Upper lobe of left lung (tissue), 6 donors: ENCODE results near the gene INHBE. TPM values are rescaled to one million over a fixed set of nuclear protein-coding genes. Genes with fewer than 3 reads are reported as not detected.

ENCODE experiments used
- ATAC-seq, 2 donors: fragments of 200-7000 bp; cut with Tn5 transposase; one replicate each; pipeline ENCODE4 v1.9.1; 2022; ENCODE audit warnings: mild to moderate bottlenecking in 2 of 2, moderate library complexity in 2 of 2; ENCODE audit not compliant: low FRiP score in 2 of 2
- DNase-seq, 2 donors: peaks; one replicate each; pipeline ENCODE4 v3.0.0-alpha.2; 2019 to 2020
- H3K27ac ChIP-seq, 4 donors: fragments of 200-600 bp; sonication (generic); one replicate each; pipeline ENCODE4 v1.5.1; 2016 to 2019
- H3K27me3 ChIP-seq, 4 donors: fragments of 200-600 bp; sonication (generic); one replicate each; pipeline ENCODE4 v1.5.1; 2017 to 2019
- H3K36me3 ChIP-seq, 4 donors: fragments of 200-600 bp; sonication (generic); one replicate each; pipeline ENCODE4 v1.5.1; 2016 to 2019
- H3K4me1 ChIP-seq, 4 donors: fragments of 200-600 bp; sonication (generic); one replicate each; pipeline ENCODE4 v1.5.1; 2018 to 2019
- H3K4me3 ChIP-seq, 4 donors: fragments of 200-600 bp; sonication (generic); one replicate each; pipeline ENCODE4 v1.5.1; 2017 to 2019; ENCODE audit warnings: mild to moderate bottlenecking in 2 of 4, moderate library complexity in 1 of 4
- H3K9me3 ChIP-seq, 4 donors: fragments of 200-600 bp; sonication (generic); one replicate each; pipeline ENCODE4 v1.5.1; 2018 to 2019
- EP300 ChIP-seq, 4 donors: sonication (generic); formaldehyde crosslinking; IDR thresholded peaks; one replicate each; pipeline ENCODE4 v1.5.1; 2017; ENCODE audit warnings: antibody characterized with exemption in 4 of 4, control low read depth in 2 of 4
- POLR2A ChIP-seq, 4 donors: fragments of 450-650 bp; IDR thresholded peaks; one replicate each; pipeline ENCODE4 v1.5.1; 2016 to 2017; ENCODE audit warnings: antibody characterized with exemption in 4 of 4, mild to moderate bottlenecking in 2 of 4
- POLR2AphosphoS5 ChIP-seq, 2 donors: sonication (generic); formaldehyde crosslinking; IDR thresholded peaks; one replicate each; pipeline ENCODE4 v1.5.1; 2017; ENCODE audit warnings: antibody characterized with exemption in 2 of 2
- WGBS, 2 donors: methylation state at CpG; one replicate each; pipeline ENCODE4 v1.1.5; 2017 to 2018; 5-methylcytosine and 5-hydroxymethylcytosine counted together
- total RNA-seq, 6 donors: library from RNA; depleted of rRNA in 4 of 6; stranded (reverse); fragments of >200 nt in 4 of 6; gene quantifications; one replicate each; pipeline versions ENCODE4 v1.1.0 to v1.2.1, GENCODE V29; 2016 to 2021
- TF ChIP-seq, protein P1 (sequence below), 6 experiments: fragments of 450-650 bp in 4 of 6; fragments of 200-600 bp in 2 of 6; sonication (generic) in 2 of 6; IDR thresholded peaks; one replicate each; pipeline ENCODE4 v1.5.1; 2016 to 2019; ENCODE audit warnings: antibody characterized with exemption in 6 of 6
- donor health status: DM: no; HTN: no; CAD: no; lungs with moderate emphysema.
- donor health status: DM: no; HTN: yes; CAD: no; lungs with severe emphysema.

Gene INHBE
- total RNA-seq, 6 donors from 2014 or later = 0.11 TPM; not detected in 5

DNA sequence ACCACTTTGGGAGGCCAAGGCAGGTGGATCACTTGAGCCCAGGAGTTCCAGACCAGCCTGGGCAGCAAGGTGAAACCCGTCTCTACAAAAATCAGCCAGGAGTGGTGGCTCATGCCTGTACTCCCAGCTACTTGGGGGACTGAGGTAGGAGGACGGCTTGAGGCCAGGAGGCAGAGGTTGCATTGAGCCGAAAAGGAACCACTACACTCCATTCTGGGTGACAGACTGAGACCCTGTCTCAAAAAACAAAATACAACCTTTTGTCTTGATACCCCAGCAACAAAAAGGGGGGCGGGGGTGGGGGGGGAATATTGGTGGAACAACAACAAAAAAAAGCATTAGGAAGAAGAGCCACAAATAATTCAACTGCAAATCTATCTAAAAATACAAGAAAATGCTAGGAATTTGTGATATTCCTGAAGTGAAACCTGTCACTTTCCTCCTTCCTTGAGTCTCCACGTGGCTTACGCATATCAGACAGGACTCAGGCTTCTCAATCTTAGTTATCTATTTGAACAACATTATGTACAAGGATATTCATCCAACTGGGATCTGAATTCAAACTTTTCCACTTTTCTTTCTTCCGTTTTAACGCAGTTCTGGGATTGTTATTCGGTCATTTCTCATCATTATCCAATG lies 25.5 kb upstream of the INHBE start:
- DNase-seq (no peak), ATAC-seq (no peak)
- TF ChIP-seq EP300 (IDR thresholded peaks at IDR 0.05) = no peak
- TF ChIP-seq POLR2A (IDR thresholded peaks at IDR 0.05) = no peak
- no peak for TF ChIP-seq POLR2AphosphoS5 (IDR thresholded peaks at IDR 0.05)
- TF ChIP-seq, protein P1, sequence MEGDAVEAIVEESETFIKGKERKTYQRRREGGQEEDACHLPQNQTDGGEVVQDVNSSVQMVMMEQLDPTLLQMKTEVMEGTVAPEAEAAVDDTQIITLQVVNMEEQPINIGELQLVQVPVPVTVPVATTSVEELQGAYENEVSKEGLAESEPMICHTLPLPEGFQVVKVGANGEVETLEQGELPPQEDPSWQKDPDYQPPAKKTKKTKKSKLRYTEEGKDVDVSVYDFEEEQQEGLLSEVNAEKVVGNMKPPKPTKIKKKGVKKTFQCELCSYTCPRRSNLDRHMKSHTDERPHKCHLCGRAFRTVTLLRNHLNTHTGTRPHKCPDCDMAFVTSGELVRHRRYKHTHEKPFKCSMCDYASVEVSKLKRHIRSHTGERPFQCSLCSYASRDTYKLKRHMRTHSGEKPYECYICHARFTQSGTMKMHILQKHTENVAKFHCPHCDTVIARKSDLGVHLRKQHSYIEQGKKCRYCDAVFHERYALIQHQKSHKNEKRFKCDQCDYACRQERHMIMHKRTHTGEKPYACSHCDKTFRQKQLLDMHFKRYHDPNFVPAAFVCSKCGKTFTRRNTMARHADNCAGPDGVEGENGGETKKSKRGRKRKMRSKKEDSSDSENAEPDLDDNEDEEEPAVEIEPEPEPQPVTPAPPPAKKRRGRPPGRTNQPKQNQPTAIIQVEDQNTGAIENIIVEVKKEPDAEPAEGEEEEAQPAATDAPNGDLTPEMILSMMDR (IDR thresholded peaks at IDR 0.05) = no peak
- Histone ChIP-seq H3K4me1 (peaks cover 3 to 15% (median 11%) of the 10 kb centered on the region in 4 donors), H3K27me3 (no peaks in the 10 kb centered on the region), H3K4me3 (peak overlapping the region in 3 of 4 donors; percentile 72 to 82 (median 80)), H3K36me3 (peaks cover 0 to 6% (median 3%) of the 10 kb centered on the region in 4 donors), H3K27ac (peak overlapping the region; percentile 91 to 99 (median 94)), H3K9me3 (no peaks in the 10 kb centered on the region)
- 37 to 39% methylated on average over 9 of the region's 9 CpGs for WGBS, 2 donors

DNA sequence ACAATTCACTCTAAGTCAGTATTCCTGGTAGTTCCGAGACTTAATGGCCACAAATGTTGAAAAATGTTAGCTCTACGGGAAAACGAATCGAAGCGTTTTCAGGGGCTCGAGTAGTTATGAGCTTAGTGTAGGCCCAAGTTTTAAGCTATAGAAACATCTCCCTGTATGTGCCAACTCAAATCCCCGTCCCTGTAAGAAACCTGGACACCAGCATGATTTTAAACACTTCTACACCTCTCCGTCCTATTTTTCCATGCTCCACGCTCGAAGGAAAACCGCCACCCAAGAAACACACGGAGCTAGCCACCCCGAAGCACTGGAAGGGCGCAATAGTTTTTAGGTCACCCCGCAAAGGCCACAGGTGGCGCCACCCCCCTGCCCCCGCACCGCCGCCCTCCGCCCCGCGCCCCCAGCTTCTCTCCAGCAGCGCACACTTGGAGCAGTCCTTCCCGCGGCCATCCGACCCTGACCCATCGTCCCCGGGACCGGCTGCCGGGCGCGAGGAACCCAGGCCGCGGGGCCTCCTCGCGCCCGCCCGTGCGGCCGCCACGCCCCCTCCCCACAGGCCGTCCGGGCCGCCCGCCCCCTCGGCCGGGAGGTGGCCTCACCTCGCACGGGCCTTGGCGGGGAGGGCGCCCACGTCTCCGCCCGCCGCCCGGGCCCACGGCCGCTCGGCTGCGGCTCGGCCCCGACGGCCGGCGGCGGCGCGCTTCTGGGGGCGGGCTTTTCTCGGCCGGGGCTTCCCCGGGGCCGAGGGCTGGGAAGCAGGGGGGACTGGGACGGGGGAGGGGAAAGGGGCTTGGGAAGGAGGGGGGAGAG lies 24.8 kb upstream of the INHBE start:
- peak; percentile 71 to 91 for ATAC-seq
- Histone ChIP-seq H3K9me3 (no peaks in the 10 kb centered on the region), H3K27ac (peak overlapping the region; percentile 91 to 99 (median 94)), H3K36me3 (peaks cover 0 to 5% (median 2%) of the 10 kb centered on the region in 4 donors), H3K4me3 (peak overlapping the region; percentile 72 to 82 (median 77)), H3K27me3 (no peaks in the 10 kb centered on the region), H3K4me1 (peaks cover 3 to 15% (median 11%) of the 10 kb centered on the region in 4 donors)
- 0 to 1% methylated on average over 26 to 51 of the region's 74 CpGs for WGBS, 2 donors
- TF ChIP-seq POLR2AphosphoS5 (IDR thresholded peaks at IDR 0.05) (no peak), POLR2A (IDR thresholded peaks at IDR 0.05) (no peak), EP300 (IDR thresholded peaks at IDR 0.05) (no peak)
- DNase-seq = peak in 1 of 2 donors; percentile 51

DNA sequence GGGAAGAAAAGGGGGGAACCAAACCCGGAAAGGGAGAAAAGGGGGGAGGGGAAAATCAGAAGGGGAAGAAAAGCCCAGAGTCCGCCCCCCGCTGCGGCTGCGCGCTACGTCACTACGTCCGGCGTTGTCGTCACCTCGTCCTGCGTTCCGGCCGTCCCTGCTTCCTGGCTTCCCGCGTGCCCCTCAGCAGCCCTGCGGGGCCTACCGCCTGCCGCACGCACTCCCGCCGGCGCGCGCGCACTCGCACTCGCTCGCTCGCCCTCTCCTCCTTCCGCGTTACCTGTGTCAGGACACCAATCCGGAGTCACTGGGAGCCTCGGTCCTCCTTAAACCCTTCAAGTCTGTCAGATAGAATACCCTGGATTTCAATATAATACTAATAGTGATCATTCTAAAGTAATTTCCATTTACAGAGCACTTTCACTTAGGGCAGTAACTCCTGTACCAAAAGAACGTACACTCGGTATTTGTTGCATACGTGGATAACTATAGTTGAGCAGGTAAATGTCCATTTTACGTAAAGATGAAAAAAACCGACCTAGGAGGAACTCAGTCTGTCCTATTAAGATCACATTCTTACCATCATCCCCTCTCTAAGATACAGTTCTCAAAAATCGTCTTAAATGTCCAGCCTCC lies 24.1 kb upstream of the INHBE start, which contains the start of gene R3HDM2:
Gene R3HDM2 (minus strand): TSS at position 113 of the 636 bp plus-strand sequence. CDS start 120,615 bp downstream, outside the sequence.
- Histone ChIP-seq H3K27ac (peak within 1 kb of the TSS; percentile 91 to 99 (median 94)), H3K36me3 (no peaks in the 10 kb centered on the region), H3K4me3 (peak within 1 kb of the TSS; percentile 72 to 82 (median 77)), H3K9me3 (no peaks in the 10 kb centered on the region), H3K27me3 (no peaks in the 10 kb centered on the region), H3K4me1 (peaks cover 3 to 15% (median 11%) of the 10 kb centered on the region in 4 donors)
- ATAC-seq (peak; percentile 97 to 98), DNase-seq (peak; percentile 96 to 99)
- TF ChIP-seq EP300 (IDR thresholded peaks at IDR 0.05) (peak in 1 of 4 donors; percentile 60), POLR2AphosphoS5 (IDR thresholded peaks at IDR 0.05) (peak; percentile 96 to 99), POLR2A (IDR thresholded peaks at IDR 0.05) (peak in 3 of 4 donors; percentile 82 to 95 (median 88))
- TF ChIP-seq, protein P1 (IDR thresholded peaks at IDR 0.05) = peak in 1 of 6 experiments; percentile 38
- WGBS, 2 donors = 1% methylated on average over 40 to 41 of the region's 41 CpGs

DNA sequence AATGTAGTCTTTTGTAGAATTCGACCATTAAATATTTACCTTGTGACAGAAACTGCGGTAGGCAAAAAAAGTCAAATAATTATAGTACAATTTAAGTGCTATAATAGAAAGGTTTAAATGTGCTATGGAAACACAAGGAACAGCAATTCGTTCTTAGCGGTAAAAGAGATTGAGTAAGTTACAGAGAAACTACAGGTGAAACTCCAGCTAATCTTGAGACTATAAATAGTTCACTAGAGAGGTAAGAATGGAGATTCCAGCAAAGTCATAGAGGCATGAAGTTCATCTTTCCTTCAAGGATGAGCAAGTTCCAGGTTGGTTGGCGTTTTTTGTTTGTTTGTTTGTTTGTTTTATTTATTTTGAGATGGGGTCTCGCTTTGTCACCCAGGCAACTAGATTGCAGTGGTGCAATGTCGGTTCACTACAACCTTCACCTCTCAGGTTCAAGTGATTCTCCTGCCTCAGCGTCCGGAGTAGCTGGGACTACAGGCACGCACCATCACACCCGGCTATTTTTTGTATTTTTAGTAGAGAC lies 23.4 kb upstream of the INHBE start:
- no peak for DNase-seq
- H3K36me3 ChIP-seq = no peaks in the 10 kb centered on the region
- H3K27me3 ChIP-seq = no peaks in the 10 kb centered on the region
- peaks cover 3 to 15% (median 11%) of the 10 kb centered on the region in 4 donors for H3K4me1 ChIP-seq
- no peak for ATAC-seq
- H3K27ac ChIP-seq = peak overlapping the region; percentile 91 to 99 (median 94)
- peak overlapping the region in 2 of 4 donors; percentile 72 to 82 for H3K4me3 ChIP-seq
- TF ChIP-seq EP300 (IDR thresholded peaks at IDR 0.05) (no peak), POLR2A (IDR thresholded peaks at IDR 0.05) (no peak), POLR2AphosphoS5 (IDR thresholded peaks at IDR 0.05) (no peak)
- TF ChIP-seq, protein P1 (IDR thresholded peaks at IDR 0.05) = no peak
- WGBS, 2 donors = 80 to 82% methylated on average over 11 of the region's 11 CpGs
- H3K9me3 ChIP-seq = no peaks in the 10 kb centered on the region
